Epithelial cell of proximal tubule (primary cell): ENCODE data around the gene FBXL7. TPM values are rescaled to one million over a fixed set of nuclear protein-coding genes. Genes with fewer than 3 reads are reported as not detected.

Experiments used
- DNase-seq: peaks from one replicate; pipeline ENCODE4 v3.0.0-alpha.2; 2011; ENCODE audit warnings: low read depth
- H3K4me3 ChIP-seq: 2 replicates; pipeline ENCODE4 v1.5.1; 2011; ENCODE audit warnings: low read depth, mild to moderate bottlenecking, low read length
- CTCF ChIP-seq: conservative IDR thresholded peaks from 2 replicates; pipeline ENCODE4 v1.5.1; 2012; ENCODE audit warnings: low read depth, mild to moderate bottlenecking, low read length
- total RNA-seq: library from RNA; depleted of rRNA; stranded (reverse); fragments of >200 nt; gene quantifications from 2 replicates; pipeline ENCODE4 v1.2.3, GENCODE V29; 2015

Gene FBXL7
- total RNA-seq, 1 donor from 2014 or later = 5.6 TPM

DNA sequence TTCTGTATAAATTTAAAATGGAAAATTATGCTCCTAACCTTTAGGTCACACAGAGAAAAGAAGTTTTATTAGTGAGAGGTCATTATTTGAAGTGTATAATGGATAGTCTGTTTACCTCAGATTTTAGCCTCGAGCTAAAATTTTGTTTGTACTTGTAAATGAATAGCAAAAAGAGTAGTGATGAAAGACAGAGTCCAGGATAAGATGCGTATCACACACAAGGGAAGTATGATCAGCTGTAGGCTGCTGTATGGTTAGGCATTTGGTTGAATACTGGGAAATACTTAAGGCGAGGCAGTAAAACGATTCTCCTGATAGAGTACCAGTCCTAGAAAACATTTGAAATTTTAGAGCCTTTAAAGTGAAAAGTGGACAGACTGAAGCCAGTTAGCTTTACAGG lies 92.7 kb downstream of the FBXL7 start:
- no peak overlapping the region for H3K4me3 ChIP-seq
- TF ChIP-seq CTCF = no peak
- no peak for DNase-seq

- no peak for TF ChIP-seq CTCF
- DNase-seq = no peak
These were observed 95.1 kb downstream of the FBXL7 start for GRCh38 chr5:15594977-15595568.

GRCh38 chr5:15595929-15596328 lies 95.9 kb downstream of the FBXL7 start:
- no peak for TF ChIP-seq CTCF
- no peak overlapping the region for H3K4me3 ChIP-seq
- DNase-seq = no peak

More at GRCh38 chr5:15594977-15595568, 95.1 kb downstream of the FBXL7 start:
- no peak overlapping the region for H3K4me3 ChIP-seq

DNA sequence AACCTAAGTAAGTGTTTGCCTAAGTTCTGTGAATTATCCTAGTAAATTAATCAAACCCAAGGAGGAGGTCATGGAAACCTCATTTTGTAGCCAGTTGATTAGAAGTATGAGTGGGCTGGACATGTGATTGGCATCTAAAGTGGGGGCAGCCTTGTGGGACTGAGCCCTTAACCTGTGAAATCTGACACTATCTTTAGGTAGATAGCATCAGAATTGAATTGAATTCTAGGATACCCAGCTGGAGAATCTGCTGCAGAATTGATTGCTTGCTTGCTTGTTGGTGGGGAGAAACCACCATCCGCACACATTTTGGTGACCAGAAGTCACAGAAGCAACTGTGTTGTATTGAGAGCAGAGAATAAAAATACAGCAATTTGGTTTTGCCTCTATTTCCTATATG lies 97.0 kb downstream of the FBXL7 start:
- H3K4me3 ChIP-seq = no peak overlapping the region
- DNase-seq = no peak
- no peak for TF ChIP-seq CTCF

- no peak for TF ChIP-seq CTCF
- no peak for DNase-seq
- H3K4me3 ChIP-seq = no peak overlapping the region
These were observed 97.8 kb downstream of the FBXL7 start for GRCh38 chr5:15597804-15598203.

GRCh38 chr5:15598294-15598902 lies 98.4 kb downstream of the FBXL7 start:
- peak; percentile 58 for TF ChIP-seq CTCF
- no peak for DNase-seq
- no peak overlapping the region for H3K4me3 ChIP-seq

DNA sequence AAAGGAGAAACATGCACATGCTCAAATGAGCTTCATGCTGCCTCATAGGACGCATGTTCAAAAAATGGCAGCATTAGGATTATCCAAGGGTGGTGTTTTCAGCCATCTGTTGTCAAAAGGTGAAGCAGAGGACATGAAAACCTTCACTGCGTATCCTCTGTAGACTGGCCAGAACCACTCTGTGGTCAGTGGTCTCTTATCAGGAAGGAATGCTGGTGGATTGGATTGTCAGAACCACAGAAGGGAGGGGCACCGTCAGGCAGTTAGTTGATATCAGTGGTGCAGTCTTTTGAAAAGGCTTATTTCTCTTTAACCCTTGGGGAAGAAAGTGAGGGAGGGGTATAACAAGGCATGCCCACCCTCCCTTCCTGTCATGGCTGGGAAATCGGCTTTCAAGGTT lies 100.1 kb downstream of the FBXL7 start:
- H3K4me3 ChIP-seq = no peak overlapping the region
- TF ChIP-seq CTCF = no peak
- no peak for DNase-seq
